ENCODE data around the gene UBE2E2.
A peak's percentile ranks its signal among the peaks of the same experiment; 100 is the strongest.

UBE2E2 gene

DNA sequence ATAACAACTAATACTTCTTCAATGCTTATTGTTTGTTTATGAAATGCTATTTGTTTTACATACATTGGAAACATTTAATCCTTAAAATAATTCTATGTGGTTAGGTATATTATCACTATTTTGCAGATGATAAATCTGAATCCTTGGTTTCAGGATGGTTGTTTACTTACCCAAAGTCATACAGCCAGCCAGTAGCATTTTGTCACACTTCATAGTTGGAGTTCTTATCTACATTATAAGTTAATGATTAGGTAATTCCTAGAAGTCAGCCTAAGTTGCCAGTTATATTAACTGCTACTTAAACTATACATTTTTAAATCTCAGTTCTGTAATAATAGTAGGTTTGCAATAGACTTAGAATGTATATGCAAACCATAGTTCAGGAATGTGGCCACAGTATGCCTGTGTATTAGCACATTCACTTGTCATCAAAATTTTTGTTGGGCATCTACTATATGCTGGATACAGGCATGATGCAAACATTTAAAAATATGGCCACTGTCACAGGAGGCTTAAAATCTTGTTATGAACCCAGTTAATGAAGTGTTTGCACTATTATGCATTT, 187.9 kb downstream of the UBE2E2 start:
- no peak for DNase-seq

DNA sequence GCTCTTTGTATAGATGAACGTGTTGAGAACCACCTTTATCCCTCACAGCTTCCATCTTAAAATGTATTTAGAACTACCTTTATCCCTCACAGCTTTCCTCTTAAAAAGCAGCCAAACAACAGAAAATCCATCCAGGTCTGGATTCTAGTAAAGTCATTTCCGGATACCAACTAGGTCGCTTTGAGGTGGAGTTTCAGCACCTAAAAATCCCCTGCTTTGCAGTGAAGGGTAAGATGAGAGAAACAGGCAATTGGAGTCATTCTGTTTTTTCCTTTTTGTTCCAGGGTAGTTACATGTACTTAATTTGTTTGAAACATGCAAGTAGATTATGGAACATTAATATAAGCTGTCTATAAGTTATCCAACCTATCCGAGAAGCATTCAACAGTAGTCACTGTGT, 192.0 kb downstream of the UBE2E2 start:
- DNase-seq: no peak

DNA sequence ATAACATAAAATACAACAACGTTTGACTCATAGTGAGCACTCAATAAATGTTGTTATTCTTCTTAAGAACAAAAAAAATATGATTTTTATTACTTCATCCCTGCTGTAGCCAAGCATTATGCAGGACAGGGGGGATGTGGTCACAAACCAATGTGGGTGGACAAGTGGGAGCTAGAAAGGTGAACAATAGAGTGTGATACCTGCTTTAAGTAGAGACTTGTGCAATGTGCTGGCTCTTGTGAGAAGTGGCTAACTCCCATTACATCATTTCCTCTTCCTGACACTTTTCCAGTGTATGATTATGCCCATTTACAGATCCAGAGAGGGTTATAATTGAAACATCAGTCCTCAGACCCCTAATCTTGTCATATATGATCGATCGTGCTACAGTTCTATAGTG, 193.6 kb downstream of the UBE2E2 start:
- DNase-seq: no peak

DNA sequence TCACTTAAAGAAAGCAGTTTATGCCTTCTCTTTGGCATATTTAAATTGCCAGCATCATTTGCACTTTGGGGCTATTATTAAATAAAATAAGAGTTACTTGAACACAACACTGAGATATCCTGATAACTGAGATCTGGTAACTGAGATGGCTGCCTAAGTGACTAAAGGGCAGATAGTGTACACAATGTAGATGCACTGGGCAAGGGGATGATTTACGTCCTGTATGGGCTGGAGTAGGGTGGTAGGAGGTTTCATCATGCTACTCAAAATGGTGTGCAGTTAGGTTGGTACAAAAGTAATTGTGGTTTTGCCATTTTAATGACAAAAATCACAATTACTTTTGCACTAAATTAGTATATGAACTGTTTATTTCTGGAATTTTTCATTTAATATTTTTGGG, 196.1 kb downstream of the UBE2E2 start:
- no peak for DNase-seq

DNA sequence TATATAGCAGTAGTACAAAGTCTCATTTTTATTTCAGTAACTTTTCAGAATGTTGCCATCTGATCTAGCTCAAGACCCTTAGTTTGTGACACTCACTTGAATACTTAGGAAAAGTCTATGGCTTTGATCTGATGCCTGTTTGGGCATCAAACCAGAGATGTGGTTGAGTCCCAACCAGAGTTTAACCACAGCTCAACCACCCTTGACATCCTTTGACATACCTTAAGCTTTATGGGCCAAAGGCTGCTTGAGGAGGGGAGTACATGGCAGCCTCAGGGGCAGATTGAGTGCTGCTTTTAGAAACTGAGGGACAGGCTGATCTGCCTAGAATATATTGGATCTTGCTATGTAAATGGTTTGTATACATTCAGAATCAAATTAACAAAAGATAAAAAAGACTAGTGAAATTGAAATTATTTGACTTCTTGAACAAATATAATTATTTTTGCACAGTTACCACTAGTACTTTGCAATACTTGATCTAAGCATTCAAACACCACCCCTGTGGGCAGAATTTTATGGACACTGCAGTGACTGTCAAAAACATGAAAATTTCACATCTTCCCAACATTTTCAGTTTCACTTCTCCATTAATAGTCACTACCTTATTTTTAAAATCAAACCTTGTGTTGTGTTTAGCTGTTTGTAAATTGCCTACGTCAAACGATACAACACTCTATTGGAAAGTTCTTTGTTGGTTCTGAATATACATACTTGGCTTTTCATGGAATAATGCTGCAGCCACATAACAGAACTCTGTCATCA, 199.8 kb downstream of the UBE2E2 start:
- no peak for DNase-seq

DNA sequence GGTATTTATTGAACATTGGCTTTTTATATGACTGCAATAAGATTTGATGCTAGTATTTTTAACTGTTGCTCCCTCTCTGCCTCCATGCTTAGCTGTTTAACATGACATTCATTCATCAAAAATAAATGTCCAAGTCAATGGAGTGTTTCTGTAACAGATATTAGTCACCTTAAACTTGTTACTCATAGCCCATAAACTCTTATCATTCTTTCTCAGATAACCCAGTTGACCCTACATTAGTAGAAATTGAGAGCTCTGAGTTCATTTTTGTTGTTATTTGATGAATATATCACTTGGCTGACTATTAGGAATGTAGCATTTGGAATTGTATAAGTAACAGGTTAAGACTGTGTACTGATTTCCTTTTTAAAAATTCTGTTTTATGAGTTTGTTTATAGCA, 201.1 kb downstream of the UBE2E2 start:
- DNase-seq: no peak

DNA sequence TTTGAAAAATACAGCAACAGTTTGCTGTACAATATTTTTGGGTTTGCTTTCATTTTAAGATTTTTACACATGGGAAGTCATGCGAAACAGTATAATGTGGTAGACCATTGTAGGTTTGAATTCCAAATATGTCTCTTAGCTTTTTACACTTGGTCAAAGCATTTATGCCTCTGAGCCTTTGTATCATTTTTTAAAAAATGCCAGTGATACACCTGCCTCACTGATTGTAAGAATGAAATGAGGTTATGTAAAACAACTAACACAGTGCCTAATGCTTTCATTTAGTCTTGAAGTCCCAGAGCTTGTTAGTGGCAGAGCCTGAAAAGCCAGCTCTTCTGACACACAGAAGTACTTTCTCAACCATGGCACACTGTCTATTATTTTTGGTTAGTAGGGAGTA, 202.0 kb downstream of the UBE2E2 start:
- DNase-seq: no peak

DNA sequence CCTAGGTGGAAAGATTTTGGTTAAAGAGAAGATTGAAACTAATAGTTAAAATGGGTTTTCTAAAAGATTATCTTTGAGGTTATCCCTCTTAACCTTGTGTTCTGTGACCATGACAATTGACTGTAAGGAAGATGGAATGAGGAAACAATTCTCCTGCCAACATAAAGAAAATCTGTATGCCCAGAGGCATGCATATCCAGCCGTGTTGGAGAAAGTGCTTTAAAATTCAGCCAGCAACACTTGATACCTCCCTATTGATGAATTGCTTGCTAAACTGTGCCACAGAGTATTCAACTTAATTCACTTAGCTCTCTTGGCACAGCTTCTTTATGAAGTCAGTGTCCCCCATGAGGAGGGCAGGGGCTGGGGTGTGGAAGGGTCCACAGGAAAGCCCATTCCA, 203.5 kb downstream of the UBE2E2 start:
- DNase-seq: no peak

DNA sequence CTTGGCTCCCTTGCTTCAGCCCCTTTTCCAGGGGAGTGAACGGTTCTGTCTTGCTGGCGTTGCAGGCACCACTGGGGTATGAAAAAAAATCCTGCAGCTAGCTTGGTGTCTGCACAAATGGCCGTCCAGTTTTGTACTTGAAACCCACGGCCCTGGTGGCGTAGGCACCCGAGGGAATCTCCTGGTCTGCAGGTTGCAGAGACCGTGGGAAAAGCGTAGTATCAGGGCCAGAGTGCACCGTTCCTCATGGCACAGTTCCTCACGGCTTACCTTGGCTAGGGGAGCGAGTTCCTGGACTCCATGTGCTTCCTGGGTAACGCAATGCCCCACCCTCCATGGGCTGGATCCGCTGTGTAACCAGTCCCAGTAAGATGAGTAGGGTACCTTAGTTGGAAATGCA, 214.9 kb downstream of the UBE2E2 start:
- no peak for DNase-seq

DNA sequence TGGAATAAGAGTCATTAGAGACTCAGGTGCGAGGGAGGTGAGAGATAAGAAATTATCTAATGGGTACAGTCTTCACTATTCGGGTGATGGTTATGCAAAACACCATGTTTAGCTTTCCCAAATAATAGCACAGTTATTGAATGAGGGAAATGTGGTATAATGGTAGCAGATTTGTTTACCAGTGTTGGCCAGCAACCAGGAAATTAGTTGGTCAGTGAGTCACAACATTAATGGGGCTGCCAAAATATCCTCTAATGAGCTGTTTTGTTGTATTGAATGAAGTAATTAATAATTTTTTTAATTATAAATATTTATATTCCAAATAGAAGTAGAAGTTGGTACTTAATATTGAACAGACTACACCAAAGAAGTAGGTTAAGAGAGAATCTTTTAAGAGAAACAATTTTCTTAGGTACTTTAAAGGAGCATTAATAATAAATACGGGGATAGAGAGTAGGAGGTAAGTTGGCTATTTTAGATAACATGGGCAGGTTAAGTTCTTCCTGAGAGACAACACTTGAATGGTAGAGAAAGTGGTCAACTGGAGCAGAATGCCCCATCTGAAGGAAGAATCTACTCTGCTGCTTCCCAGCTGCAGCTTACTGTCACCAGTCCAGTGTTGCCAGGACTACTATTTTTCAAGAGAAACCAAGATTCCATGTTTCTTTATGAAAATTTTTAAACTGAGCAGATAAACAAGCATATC, 218.8 kb downstream of the UBE2E2 start:
- DNase-seq: no peak

DNA sequence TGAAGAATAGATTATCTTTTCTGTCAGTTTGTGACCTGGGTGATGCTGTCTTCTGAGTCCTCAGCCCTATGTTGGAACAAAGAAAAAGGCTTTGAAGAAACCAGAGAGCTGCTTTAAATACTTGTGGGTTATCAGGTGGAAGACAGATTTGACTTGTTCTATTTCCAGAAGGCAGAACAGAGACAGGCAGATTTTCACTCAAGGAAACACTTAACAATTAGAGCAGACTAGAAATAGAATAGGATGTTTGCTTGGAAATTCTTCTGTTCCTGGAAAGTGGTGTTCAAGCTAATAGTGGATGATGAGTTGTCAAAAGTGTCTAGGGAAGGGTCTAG, 219.4 kb downstream of the UBE2E2 start:
- DNase-seq: no peak

DNA sequence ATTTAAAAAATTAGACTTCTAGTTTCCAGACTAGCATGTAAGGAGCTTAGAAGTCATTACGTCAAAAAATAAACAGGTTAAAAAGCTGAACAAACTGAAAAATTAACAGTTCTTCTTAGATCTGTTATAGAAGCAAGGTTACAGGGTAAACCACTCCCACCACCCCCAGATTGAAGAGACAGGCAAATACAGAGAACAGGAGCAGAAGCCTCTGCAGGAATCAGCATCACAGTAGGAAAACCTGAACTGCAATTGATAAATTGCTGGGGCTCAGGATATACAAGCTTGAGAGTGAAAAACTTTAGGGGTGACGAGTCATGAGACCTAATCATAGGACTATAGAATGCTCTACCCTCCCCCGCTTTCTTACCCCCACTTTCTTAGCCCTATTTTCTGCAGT, 222.3 kb downstream of the UBE2E2 start:
- no peak for DNase-seq

DNA sequence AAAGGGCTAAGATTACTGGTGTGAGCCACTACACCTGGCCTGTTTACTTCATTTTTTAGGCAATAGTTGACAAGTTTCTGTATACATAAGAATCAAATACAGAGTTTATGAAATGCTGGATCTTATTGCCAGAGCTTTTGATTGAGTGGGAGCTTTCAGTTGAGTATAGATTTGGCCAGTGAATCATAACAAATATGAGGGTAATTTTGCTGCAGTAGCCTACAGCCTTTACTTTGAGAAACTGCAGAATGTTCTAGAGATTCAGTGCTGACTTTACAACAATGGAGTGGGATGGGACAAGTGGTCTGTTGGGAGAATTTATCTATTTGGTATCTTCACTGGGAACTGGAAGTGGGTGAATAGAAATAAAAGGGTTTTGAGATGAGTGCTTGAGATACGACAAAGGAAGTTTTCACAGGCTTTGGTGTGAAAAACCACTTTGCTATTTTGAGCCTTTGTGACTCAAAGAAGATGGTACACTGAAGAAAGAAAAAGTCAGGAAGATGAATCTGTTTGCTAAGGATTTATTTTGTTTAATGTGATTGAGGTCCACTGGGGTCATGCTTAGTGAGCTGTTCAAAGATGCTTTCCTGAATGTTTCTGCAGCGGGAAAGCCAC, 227.8 kb downstream of the UBE2E2 start:
- DNase-seq: peak; percentile 42

DNA sequence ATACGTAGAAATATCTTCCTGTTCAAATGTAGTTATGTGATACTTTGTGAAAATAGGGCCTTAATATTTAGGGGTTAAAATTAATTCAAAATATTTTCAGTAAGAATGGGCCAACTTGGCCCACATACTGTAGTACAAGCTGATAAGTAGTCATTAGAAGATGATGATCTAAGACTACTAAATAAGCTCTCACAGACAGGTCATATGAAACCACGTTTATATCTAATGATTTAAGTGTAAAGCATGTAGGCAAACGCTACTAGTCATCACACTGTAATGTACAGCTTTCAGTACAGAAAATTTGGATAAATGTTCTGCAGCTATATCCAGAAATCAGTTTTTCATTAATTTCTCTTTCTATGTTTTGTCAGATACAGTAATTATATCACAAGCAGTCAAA, 228.6 kb downstream of the UBE2E2 start:
- DNase-seq: peak; percentile 42

DNA sequence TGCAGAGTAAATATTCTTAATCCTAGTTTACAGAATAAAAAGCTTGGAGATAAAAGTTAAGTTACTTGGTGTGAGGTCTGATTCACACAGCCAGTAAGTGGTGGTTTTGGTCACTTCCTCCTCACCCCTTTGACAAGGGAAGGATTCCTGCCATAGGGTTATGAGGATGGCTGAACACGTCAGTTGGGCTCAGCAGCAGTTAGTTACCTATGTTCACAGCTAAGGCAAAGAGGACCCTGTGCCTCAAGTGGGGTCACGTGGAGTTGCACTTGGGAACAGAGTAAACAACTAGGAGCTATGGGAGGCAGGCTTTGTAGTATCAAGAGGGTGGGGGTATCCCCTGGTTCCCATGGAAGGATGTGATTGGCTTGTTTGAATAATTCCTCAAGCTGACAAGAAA, 232.2 kb downstream of the UBE2E2 start:
- no peak for DNase-seq

DNA sequence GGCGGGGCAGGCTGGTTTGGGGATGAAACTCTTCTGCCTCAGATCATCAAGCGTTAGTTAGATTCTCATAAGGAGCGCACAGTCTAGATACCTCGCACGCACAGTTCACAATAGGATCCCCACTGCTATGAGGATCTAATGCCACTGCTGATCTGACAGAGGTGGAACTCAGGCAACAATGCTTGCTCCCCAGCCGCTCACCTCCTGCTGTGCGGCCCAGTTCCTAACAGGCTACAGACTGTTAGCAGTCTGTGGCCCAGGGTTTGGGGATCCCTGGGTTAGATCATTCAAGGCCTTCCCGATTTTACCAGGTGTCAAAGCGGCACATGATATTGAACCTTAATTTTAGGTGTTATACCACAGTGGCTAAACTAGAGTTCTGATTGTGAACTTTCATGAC, 232.8 kb downstream of the UBE2E2 start:
- DNase-seq: no peak

DNA sequence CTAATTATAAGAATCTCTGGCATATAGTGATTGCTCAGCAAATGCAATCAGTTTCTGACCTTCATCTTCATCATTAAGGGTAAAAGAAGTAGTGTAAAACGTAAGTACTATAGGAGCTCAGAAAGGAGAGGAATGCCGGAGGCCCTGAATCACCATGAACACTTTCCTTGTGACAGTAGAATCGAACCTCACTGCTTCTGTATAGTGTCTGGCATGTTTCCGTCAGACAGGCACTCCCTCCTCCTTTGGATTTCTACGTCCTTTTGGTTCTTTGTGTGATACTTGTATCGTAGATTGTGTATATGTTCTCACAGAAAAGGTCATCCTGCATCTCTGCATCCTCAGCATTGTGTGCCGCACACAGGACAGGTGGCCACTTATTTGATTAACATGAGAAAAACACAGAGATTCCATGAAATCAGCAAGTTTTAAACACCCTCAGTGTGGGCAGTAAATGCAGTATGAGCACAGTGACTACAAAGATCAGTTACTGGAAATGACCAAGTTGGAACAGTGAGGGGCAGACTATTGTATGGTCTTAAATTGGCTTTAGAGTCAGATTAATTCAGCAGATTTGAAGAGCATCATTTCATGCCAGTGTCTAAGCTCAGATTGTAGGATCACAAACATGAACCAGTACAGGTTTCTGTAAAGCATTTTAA, 234.5 kb downstream of the UBE2E2 start:
- no peak for DNase-seq

DNA sequence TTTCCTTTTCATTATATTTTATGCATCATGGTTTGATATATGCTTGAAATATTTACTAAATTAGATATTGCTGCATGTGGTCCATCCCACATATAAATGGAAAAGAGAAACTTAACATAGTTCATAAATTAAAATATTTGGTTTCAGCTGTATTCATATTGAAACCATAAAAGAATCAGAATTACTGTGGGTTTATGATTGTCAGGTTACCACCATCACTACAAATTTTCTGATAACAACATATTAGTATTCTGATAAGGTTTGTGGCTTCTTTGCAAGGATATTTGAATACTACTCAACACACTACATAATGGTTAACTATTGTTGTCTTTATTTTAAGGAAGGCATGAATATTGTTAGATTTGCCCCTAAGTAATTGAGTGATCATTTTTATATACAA, 235.5 kb downstream of the UBE2E2 start:
- no peak for DNase-seq

DNA sequence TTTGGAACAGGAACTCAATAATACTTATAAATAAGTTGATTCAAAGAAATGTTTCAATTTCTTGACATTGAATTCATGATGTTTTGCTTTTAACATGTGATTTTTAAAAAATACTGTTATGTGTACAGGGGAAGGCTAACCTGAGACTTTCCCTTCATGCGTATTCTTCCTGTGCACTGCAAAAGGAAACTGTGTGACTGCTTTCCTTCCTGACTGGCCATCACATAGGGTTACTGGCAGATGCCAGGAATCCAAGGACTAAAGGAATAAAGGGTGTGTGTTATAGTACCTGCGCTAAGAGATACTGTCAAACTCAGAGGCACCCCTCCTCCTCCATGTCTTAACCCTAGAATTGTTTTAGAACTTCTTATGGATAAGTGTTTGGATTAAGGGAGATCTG, 236.0 kb downstream of the UBE2E2 start:
- DNase-seq: no peak

DNA sequence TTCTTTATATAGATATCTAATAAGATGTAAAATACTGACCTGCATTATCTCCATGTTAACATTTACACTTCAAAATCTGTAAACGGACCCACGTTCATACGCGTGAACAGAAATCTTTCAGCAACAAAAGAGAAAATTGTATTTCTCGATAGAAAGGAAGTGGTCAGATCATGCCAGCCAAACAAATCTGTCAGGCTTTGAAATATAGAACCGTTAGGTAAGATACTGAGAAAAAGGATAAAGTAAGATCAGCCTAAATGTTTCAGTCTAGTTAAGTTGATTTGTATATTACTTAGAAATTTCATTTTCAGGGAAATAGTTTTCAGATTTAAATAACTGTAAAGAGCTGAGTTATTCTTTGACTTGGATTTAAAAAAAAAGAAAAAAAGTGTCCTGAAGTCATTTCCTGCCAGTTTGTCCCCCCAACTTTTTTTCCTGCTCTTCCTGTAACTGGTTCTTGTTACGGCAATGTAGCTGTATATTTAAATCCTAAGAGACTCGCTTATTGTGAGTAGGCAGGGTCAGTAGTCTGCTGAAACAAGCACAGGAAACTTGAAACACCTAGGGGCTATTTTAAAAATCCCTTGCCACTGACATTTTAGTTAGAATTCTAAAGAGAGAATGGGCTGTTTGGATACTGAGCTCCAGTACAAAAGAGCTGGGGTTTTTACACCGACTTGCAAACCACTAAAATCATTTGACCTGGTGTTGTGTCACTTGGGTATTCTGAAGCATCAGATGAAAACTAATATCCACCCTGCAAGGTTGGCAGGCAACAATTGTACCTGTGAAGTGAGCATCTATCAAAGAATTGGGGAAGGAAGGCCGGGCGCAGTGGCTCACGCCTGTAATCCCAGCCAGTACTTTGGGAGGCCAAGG, 237.5 kb downstream of the UBE2E2 start:
- no peak for DNase-seq

DNA sequence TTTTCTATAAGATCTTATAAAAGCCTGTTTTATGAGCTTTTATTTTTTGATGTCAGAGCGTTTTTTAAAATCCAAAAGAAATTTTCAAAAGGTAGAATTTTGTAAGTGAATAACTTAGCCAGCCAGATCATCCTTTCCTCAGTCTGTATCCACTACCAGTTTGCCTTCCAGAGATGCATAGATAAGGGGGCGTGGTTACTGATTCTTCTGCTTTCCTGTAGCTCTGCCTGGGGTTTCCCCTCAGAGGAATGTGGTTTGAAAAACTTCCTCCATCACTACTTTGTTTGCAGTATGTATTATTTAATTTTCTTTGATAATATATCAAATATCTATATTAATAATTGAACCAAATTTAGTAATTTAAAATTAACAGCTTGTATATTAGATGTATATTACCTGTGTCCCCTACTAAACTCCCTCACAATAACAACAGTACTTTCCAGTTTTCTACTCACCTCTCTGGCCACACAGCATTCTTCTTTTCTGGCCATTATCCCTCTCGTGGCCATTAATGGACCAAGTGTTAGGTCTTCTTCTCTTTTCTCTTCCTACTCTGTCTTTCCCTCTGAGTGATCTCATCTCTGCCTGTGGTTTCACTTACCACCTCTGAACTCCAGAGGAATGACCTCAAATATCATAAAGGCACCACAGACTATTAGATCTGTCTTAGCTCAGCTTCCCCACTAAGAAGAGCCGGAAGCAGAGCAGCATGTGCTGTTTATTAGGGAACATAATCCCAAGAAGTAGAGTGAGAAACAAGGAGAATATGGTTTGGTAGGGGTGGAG, 239.7 kb downstream of the UBE2E2 start:
- peak; percentile 59 for DNase-seq

DNA sequence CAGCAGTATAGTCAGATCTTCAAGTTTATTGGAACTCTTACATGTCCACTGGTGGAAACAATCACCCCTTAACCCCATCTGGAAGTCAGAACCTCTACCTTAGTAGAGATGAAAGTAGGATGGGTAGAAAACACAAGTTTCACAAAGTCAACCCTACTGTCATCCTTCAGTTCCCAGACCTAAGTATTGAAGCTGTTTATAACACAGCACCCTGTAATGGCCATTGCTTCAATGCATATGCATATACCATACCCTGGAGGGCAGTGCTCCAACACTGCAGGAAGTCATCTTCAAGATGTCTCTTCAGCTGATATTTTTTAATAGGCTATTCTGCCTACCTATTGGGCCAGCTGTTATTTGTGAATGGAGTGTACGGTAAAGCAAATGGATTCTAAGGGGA, 241.3 kb downstream of the UBE2E2 start:
- DNase-seq: no peak

Data from fibroblast of skin of right quadriceps (primary cell).